SU-DHL-6 (cell line): ENCODE measurements around the gene RINT1.

Experiments used
- H2AFZ ChIP-seq: fragments of 200-600 bp; sonication (generic); 2 replicates; pipeline ENCODE4 v1.6.1; 2014; ENCODE audit warnings: low read depth, mild to moderate bottlenecking, moderate library complexity, mixed read lengths, antibody characterized with exemption, low read length; ENCODE audit not compliant: severe bottlenecking
- H3F3A ChIP-seq: fragments of 200-600 bp; shearing (Covaris generic); 2 replicates; pipeline ENCODE4 v1.6.0; 2016; ENCODE audit warnings: antibody characterized with exemption, mild to moderate bottlenecking; ENCODE audit not compliant: insufficient read depth
- H3K27ac ChIP-seq: fragments of 200-600 bp; sonication (generic); 2 replicates; pipeline ENCODE4 v1.5.1; 2016; ENCODE audit warnings: low read depth, mild to moderate bottlenecking, low read length, moderate library complexity, mixed read lengths
- H3K27me3 ChIP-seq: fragments of 200-600 bp; sonication (generic), shearing (Covaris generic); 2 replicates; pipeline ENCODE4 v1.6.0; 2014; ENCODE audit warnings: mild to moderate bottlenecking, low read length
- H3K36me3 ChIP-seq: fragments of 200-600 bp; sonication (generic); 2 replicates; pipeline ENCODE4 v1.6.1; 2014; ENCODE audit warnings: mild to moderate bottlenecking, low read length, mixed read lengths
- H3K4me2 ChIP-seq: fragments of 300-600, 200-600 bp; shearing (Covaris generic), sonication (generic); 2 replicates; pipeline ENCODE4 v1.6.0; 2014; ENCODE audit warnings: low read length, low read depth, mild to moderate bottlenecking; ENCODE audit not compliant: poor library complexity, severe bottlenecking
- H3K4me3 ChIP-seq: fragments of 200-600 bp; sonication (generic); 2 replicates; pipeline ENCODE4 v1.5.1; 2014; ENCODE audit warnings: antibody characterized with exemption, low read length, mild to moderate bottlenecking, mixed read lengths; ENCODE audit not compliant: insufficient read depth, poor library complexity, severe bottlenecking
- H3K79me2 ChIP-seq: fragments of 200-600 bp; sonication (generic); 2 replicates; pipeline ENCODE4 v1.6.1; 2014; ENCODE audit warnings: mild to moderate bottlenecking, low read length, moderate library complexity; ENCODE audit not compliant: insufficient read depth
- H3K9ac ChIP-seq: fragments of 200-600 bp; sonication (generic); 2 replicates; pipeline ENCODE4 v1.7.0; 2014; ENCODE audit warnings: mild to moderate bottlenecking, low read length
- H3K9me2 ChIP-seq: fragments of 200-600 bp; sonication (generic); replicated peaks from 2 replicates; pipeline ENCODE4 v1.6.1; 2014; ENCODE audit warnings: low read length; ENCODE audit not compliant: insufficient read depth
- H3K9me3 ChIP-seq: fragments of 200-600 bp; sonication (generic); 2 replicates; pipeline ENCODE4 v1.6.1; 2014; ENCODE audit warnings: low read length, mixed read lengths; ENCODE audit not compliant: insufficient read depth
- H4K20me1 ChIP-seq: fragments of 200-600 bp; sonication (generic); 2 replicates; pipeline ENCODE4 v1.6.1; 2014; ENCODE audit warnings: low read depth, mild to moderate bottlenecking, antibody characterized with exemption, low read length, moderate library complexity, mixed read lengths
- CTCF ChIP-seq: fragments of 200-600 bp; sonication (generic); IDR thresholded peaks from one replicate; pipeline ENCODE4 v1.5.1; 2017; ENCODE audit warnings: antibody characterized with exemption, mild to moderate bottlenecking, low read length, moderate library complexity; ENCODE audit not compliant: insufficient read depth, poor library complexity, severe bottlenecking
- EZH2phosphoT487 ChIP-seq: fragments of 200-600 bp; sonication (generic), shearing (Covaris generic); conservative IDR thresholded peaks from 2 replicates; pipeline ENCODE4 v1.6.1; 2018; ENCODE audit warnings: mild to moderate bottlenecking, antibody characterized with exemption, low read length, moderate library complexity, mixed read lengths

RINT1 gene

GRCh38 chr7:105613611-105614330, 81.8 kb downstream of the RINT1 start:
- Histone ChIP-seq H3K9me2 (no peaks in the 10 kb centered on the region), H3K9me3 (no peaks in the 10 kb centered on the region), H3K36me3 (no peaks in the 10 kb centered on the region)

GRCh38 chr7:105614341-105614840, 82.4 kb downstream of the RINT1 start:
- TF ChIP-seq EZH2phosphoT487 (no peak), CTCF (no peak)
- no peak overlapping the region for H3K9ac ChIP-seq

More at GRCh38 chr7:105613611-105614330, 81.8 kb downstream of the RINT1 start:
- no peak overlapping the region for H3K27ac ChIP-seq
- no peaks in the 10 kb centered on the region for H3K79me2 ChIP-seq
- no peak overlapping the region for H3K9ac ChIP-seq
- TF ChIP-seq CTCF (no peak), EZH2phosphoT487 (no peak)
- no peak overlapping the region for H3K4me3 ChIP-seq
- H2AFZ ChIP-seq, result no peak overlapping the region
- H3K27me3 ChIP-seq, result no peaks in the 10 kb centered on the region
- no peak overlapping the region for H3K4me2 ChIP-seq
- H3F3A ChIP-seq, result no peaks in the 10 kb centered on the region
- H4K20me1 ChIP-seq, result no peaks in the 10 kb centered on the region

More at GRCh38 chr7:105614341-105614840, 82.4 kb downstream of the RINT1 start:
- Histone ChIP-seq H3K79me2 (no peaks in the 10 kb centered on the region), H4K20me1 (no peaks in the 10 kb centered on the region), H3K27me3 (no peaks in the 10 kb centered on the region), H3K36me3 (no peaks in the 10 kb centered on the region), H3K27ac (no peak overlapping the region), H3K4me2 (no peak overlapping the region), H2AFZ (no peak overlapping the region), H3K9me3 (no peaks in the 10 kb centered on the region), H3F3A (no peaks in the 10 kb centered on the region), H3K4me3 (no peak overlapping the region), H3K9me2 (no peaks in the 10 kb centered on the region)
